ENCODE data around the gene TRIM71.
"Not testable (repeated sequence)": the region's sequence is repeated elsewhere in the genome, so short reads cannot be mapped to it uniquely, and the experiment has no call there.

TRIM71 gene

DNA sequence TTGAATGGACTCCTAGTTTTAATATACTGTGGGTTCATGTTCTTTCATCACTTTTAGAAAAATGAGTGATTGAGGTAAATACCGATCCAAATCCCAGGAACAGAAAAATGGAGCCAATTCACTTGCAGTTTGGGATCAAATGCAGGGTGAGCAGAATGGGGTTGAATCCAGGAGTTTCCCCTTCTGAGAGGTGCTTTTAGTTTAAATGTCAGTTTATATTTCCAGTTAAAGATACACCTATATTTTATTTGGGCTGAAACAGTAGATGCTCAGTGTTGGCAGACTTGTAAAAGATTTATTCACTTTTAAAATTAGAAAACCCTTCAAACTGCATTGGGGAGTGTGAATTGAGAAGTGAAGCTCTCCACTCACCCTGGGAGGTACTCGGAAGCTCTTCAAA, 2.6 kb downstream of the TRIM71 start:
- DNase-seq = no peak

- DNase-seq = no peak
These were observed 3.3 kb downstream of the TRIM71 start for GRCh38 chr3:32820971-32821685.

DNA sequence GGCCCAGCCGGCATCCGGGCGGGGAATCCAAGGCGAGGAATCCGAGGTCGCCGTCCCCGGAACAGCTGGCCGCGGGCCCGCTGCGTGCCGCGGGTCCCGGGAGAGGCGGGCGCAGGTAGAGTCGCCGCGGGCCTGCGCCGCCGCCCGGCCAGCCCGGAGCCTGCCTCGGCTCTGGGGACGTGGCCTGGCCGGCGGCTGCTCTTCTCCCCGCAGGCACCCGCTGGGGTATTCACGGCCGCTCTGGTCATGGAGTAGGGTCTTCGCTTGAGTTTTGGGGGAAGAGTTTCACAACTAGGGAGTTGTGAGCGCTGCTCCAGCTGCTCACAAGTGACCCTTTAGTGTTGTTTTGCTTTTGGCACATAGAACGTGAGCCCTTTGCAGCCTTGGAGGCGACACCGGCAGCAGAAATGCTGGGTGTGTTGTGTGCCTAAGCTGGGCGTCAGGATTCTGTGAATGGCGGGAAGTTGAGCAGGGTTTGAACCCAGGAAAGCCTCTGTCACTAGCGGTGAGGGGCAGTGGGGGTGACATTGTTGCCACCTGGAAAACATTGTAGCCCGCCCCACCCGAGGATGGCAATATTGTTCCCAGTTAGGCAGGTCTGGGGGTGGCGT, 4.0 kb downstream of the TRIM71 start:
- DNase-seq = no peak

- no peak for DNase-seq
These were observed 5.1 kb downstream of the TRIM71 start for GRCh38 chr3:32822609-32823498.

DNA sequence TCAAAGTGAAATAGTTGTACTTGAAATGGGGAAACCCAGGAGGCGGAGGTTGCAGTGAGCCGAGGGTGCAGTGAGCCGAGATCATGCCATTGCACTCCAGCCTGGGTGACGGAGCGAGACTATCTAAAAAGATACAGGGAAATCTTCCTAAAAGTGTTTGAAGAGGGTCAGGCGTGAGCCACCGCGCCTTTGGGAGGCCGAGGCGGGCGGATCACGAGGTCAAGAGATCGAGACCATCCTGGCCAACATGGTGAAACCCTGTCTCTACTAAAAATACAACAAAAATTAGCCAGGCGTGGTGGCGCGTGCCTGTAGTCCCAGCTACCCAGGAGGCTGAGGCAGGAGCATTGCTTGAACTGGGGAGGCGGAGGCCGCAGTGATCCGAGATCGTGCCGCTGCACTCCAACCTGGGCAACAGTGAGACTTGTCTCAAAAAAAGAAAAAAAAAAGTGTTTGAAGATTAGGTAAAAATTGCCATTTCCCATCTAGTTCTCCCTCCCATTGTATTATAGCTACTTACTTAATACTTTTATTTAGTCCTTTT, 5.9 kb downstream of the TRIM71 start:
- not testable (repeated sequence) for DNase-seq

DNA sequence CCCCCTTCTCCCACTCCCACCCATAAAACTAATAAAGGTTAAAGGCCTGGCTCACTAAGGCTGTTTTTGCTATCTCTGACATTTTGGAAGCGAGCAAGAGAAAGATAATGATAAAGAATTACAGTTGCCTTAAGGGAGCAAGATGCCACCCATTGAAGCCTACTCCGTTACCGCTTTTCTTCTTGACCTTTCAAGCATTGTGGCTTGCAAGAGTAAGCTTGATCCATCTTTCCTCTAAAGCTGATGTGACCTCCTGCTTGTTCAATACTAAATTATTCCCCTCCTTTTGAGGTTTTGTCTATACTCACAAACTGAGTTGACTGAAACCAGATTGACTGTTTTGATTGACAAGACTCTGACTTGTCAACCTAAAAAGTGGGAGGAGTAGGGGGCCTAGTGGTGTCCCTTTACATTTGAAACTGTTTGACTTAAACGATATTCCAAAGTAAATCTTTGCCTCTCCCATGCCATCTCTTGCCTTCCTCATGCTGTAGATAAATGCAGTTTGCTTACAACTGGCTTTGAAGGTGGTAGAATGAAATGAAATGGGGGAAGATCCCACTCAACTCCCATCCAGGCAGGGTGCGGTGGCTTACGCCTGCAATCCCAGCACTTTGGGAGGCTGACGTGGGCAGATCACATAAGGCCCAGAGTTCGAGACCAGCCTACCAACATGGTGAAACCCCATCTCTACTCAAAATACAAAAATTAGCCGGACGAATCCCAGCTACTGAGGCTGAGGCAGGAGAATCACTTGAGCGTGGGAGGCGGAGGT, 8.0 kb downstream of the TRIM71 start:
- DNase-seq = no peak

- DNase-seq = no peak
These were observed 13.3 kb downstream of the TRIM71 start for GRCh38 chr3:32831062-32831461.

- DNase-seq = no peak
These were observed 14.0 kb downstream of the TRIM71 start for GRCh38 chr3:32831791-32832190.

DNA sequence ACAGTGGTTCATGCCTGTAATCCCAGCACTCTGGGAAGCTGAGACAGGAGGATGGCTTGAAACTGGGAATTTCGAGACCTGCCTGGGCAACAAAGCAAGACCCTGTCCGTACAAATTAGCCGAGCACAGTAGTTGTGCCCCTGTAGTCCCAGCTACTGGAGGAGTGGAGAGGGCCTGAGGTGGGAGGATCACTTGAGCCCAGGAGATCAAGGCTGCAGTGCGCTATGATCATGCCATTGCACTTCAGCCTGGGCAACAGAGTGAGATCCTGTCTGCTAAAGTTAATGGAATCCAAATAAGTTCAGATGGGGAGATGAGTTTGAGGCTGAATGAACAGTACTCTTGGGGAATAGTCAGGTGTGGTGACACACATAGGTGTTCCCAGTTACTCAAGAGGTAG, 14.4 kb downstream of the TRIM71 start:
- no peak for DNase-seq

DNA sequence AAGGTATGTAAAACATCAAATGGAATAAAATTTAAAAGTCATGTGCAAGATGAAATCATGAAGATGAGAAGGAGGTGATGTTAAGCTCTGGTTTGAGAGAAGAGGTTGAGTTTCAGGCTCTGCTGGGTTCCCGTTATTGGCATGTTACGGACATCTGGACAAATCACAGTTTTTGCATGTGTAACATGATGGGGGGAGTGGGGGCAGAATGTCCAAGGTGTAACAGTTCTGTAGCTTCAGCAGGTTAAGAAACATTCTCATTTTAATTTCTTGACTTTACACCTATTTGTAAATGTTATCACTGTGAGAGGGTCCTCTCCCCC, 17.2 kb downstream of the TRIM71 start:
- DNase-seq = no peak

DNA sequence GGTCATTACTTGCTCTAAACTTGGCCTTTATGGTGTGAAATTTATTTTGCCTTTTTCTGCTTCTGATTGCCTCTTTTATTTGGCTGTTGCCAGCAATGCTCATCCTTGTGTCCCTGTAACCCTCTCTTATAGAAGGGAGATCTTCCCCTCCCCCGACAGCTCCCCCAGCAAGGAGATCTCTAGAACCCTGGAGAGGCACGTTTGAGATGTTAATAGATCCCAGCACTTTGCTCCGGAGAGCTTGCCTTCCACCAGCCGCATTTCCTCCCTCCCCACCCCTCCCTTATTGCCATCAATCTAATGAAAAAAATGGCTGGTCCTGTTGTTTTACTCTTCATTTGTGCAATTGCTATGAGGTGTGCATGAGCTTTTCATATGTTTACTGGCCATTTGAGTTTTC, 18.2 kb downstream of the TRIM71 start:
- no peak for DNase-seq

DNA sequence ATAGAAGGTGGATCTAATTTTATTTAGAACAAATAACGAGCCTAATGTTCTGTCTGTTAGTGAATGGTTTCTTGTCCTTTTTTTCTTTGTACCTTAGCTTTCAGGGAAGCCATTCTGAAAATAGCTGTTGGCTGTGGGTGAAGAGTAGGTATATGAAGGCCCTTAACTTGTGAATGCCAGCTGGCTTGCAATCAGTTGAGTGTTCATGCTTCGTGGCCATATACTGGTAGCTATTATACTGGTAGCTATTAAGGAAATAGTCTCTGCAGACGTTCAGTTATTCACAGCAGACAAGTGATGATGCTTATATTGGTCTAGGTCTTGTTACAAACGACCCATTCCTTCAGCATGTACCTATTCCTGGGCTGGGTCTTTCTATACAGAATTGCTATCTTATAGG, 18.8 kb downstream of the TRIM71 start:
- DNase-seq = no peak

DNA sequence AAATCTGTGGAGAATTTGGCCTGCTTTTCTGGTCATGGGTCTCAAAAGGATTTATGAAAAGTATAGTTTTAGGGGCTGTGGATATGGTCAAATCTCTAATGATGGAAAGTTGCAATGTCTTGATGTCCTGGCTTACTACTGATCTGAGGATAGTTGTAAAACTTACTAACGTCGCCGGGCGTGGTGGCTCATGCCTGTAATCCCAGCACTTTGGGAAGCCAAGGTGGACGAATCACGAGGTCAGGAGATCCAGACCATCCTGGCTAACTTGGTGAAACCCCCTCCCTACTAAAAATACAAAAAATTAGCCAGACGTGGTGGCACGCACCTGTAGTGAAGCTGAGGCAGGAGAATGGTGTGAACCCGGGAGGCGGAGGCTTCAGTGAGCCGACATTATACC, 19.6 kb downstream of the TRIM71 start:
- no peak for DNase-seq

DNA sequence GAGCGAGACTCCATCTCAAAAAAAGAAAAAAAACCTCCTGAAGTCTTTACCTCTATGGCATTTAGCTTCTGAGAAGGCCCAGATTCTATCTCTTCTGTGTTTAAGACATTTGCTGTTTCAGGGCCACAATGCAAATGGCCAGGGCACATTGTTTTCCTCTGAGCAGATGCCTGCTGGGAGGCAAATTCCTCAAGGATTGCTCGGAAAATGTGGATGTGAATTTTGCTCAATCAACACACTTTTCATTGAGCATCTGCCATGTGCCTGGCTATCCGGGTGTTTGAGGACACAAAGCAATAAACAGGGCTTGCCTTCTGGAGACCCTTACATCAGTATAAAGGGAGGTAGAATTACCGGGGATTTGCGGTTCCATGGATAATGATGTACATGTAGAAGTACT, 20.0 kb downstream of the TRIM71 start:
- DNase-seq = no peak

DNA sequence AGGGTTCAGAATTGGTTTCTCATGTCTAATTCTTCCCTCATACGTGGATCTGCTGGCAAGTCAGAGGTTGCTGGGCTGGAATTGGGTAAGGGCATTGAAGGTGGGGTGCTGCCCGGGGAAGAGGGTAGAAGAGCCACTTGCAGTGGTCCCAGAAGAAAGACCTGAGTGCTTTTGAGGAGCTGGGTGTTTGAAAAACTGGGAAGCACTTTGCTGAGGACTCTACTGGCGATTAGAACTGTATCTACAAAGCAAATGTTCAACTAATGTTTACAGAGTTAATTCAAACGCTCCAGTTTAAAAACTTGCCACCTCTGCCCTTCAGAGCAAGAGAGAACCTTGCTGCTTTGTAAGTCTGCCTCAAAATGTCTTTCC, 21.9 kb downstream of the TRIM71 start:
- DNase-seq = no peak

DNA sequence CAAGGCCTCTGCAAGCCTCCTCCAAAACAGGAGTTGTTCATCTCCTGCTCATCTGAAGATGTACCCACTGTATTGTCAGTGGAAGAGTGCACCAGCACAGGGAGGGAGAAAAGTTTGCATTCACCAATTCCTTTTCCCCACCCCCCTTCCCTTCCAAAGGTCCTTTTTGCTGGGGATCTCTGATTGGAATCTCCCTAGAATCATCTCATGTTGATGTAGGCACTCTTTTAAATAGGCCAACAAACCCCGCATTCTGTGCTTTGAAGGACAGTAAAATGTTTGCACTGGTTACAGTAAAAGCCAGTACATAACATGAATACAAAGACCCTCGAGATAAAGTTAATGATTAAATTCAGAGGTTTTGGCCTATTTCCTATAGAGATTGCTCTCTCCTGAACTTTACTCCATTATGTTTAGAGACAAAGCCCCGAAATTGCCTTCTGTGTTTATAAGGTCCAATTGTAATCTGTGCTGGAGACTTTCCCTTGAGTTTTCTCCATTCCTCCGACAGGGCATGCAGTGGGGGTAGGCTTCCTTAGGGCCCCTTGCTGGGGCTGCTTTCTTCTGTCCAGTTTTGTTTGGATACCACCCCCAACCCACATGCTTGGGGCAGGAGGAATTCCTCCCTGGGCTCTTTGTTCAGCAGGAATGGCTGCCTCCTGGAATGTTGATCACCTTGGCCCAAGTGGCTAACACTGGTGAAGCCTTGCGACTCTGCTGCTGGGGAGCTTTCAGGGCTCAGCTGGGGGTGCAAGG, 22.5 kb downstream of the TRIM71 start:
- DNase-seq = no peak

- DNase-seq = no peak
These were observed 23.5 kb downstream of the TRIM71 start for GRCh38 chr3:32841341-32841740.

GRCh38 chr3:32841867-32842470, 24.2 kb downstream of the TRIM71 start:
- DNase-seq = no peak

DNA sequence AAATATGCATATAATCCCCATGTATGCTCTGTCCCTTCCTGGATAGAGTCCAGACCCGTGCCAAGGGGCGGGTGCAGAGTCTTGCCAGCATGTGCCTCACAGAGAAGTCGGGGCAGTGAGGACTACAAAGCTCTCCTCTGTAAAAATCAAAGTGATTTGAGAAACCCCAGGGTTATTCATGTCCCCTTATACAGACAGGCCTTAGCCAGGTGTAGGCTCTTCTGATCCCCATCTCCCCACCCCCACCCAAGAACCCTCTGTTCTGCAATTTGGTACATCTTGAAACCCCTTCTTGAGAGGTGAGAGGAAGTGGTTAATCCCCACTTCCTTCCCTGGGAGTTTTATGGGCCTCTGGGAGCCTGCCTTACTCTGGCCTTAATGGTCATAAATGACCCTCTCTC, 24.7 kb downstream of the TRIM71 start:
- DNase-seq = no peak

DNA sequence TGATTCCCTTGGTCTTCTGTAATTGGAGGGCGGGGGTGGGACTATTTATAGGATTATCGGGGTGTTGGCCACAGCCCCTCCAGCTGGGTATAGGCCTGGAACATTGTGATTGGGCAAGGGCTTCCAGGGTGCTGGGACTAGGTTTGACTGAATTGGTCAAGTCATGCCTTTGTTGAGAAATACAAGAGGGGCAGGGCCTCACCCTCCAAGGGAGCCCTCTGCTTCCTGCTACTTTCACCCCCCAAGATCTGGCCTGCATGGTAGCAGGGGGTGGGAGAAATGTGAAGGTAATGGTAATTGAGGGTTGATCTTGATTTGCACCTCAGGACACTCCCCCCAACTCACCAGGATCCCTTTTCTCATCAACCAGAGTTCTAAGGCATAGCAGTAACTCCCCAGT, 25.2 kb downstream of the TRIM71 start:
- DNase-seq = no peak

- DNase-seq = no peak
These were observed 25.9 kb downstream of the TRIM71 start for GRCh38 chr3:32843510-32844321.
